ENCODE data around the gene BCAR3.

Gene BCAR3

DNA sequence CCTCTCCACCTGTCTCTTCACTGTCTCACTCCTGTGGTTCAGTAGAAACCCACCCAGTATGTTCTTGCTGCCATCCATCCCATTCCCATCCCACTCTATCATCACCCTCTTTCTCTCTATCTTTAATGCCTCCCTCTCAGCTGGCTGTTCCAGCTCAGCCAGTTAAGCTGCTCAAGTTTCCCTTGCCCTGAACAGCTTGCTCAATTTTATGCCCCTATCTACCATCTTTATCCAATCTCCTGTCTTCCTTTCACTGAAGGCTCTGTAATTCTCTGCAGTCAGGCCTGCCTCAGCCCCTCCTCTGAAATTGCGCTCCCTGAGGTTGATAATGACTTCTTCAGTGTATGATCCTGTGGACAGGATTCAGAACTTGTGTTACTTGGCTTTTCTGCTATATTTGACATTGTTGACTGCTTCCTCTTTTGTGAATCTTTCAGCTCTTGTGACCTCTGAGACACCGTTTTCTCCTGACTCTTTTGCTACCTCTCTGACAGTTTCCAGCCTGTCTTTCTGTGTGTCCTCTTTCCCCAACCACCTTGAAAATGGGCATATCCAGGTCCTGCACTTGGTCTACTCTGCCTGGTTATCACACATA, 13.9 kb upstream of the BCAR3 start:
- DNase-seq (ENCODE audit: extremely low read depth, low read depth) = no peak
- H3K4me3 ChIP-seq (replicated peaks; ENCODE audit: low read depth, low read length) = no peak overlapping the region
- TF ChIP-seq, protein P1, sequence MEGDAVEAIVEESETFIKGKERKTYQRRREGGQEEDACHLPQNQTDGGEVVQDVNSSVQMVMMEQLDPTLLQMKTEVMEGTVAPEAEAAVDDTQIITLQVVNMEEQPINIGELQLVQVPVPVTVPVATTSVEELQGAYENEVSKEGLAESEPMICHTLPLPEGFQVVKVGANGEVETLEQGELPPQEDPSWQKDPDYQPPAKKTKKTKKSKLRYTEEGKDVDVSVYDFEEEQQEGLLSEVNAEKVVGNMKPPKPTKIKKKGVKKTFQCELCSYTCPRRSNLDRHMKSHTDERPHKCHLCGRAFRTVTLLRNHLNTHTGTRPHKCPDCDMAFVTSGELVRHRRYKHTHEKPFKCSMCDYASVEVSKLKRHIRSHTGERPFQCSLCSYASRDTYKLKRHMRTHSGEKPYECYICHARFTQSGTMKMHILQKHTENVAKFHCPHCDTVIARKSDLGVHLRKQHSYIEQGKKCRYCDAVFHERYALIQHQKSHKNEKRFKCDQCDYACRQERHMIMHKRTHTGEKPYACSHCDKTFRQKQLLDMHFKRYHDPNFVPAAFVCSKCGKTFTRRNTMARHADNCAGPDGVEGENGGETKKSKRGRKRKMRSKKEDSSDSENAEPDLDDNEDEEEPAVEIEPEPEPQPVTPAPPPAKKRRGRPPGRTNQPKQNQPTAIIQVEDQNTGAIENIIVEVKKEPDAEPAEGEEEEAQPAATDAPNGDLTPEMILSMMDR (IDR thresholded peaks at IDR 0.05; ENCODE audit: low read depth, low read length, missing control alignments) = no peak

GRCh38 chr1:93694819-93695218, 13.2 kb upstream of the BCAR3 start:
- H3K4me3 ChIP-seq (replicated peaks; ENCODE audit: low read depth, low read length) = no peak overlapping the region
- TF ChIP-seq, protein P1 (IDR thresholded peaks at IDR 0.05; ENCODE audit: low read depth, low read length, missing control alignments) = no peak
- no peak for DNase-seq (ENCODE audit: extremely low read depth, low read depth)

- H3K4me3 ChIP-seq (replicated peaks; ENCODE audit: low read depth, low read length) = no peak overlapping the region
- TF ChIP-seq, protein P1 (IDR thresholded peaks at IDR 0.05; ENCODE audit: low read depth, low read length, missing control alignments) = no peak
- DNase-seq (ENCODE audit: extremely low read depth, low read depth) = no peak
Measured at GRCh38 chr1:93694039-93694438, 12.4 kb upstream of the BCAR3 start.

GRCh38 chr1:93692983-93693591, 11.4 kb upstream of the BCAR3 start:
- H3K4me3 ChIP-seq (replicated peaks; ENCODE audit: low read depth, low read length) = no peak overlapping the region
- no peak for DNase-seq (ENCODE audit: extremely low read depth, low read depth)
- TF ChIP-seq, protein P1 (IDR thresholded peaks at IDR 0.05; ENCODE audit: low read depth, low read length, missing control alignments) = no peak

DNA sequence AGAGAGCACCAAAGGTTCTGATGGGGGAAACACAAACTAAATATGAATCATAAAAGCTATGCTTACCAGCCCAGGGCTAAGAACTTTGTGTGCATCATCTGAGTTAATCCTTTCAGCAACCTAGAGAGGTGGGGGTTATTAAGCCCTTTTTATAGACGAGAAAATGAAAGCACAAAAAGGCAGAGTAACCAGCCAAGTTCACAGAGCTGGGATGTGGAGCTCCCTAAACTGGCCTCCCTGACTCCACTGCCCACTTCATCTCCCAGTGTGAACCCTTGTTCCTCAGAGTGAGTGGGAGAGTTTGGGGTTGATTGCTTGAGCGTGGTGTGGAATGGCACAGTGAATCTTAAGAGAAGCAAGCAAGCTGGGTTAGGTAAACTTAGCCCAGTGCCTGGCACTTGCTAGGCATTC, 10.8 kb upstream of the BCAR3 start:
- DNase-seq (ENCODE audit: extremely low read depth, low read depth) = no peak
- TF ChIP-seq, protein P1 (IDR thresholded peaks at IDR 0.05; ENCODE audit: low read depth, low read length, missing control alignments) = no peak
- H3K4me3 ChIP-seq (replicated peaks; ENCODE audit: low read depth, low read length) = no peak overlapping the region

DNA sequence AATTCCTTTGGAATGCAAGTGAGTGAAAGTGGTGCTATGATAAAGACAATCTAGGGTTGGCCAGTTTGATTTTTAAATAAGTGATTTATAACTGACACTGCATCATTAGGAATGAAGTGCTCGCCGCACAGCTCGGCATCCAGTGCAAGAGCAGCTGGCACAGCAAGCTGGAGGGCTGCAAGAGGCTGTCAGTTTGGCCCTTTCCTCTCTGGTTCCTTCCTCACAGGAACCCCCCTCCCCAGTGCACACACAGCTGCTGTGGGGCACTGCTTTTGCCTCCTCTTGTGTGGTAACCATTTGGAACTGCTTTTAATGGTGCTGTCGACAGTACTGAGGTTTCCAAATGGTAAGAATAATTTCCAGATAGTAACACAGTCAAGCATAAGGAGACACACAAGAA, 10.4 kb upstream of the BCAR3 start:
- no peak overlapping the region for H3K4me3 ChIP-seq (replicated peaks; ENCODE audit: low read depth, low read length)
- DNase-seq (ENCODE audit: extremely low read depth, low read depth) = no peak
- TF ChIP-seq, protein P1 (IDR thresholded peaks at IDR 0.05; ENCODE audit: low read depth, low read length, missing control alignments) = no peak
